Ammon's horn (tissue), 1 donor: ENCODE measurements around the gene C11orf24.
"Not testable (repeated sequence)": the region's sequence is repeated elsewhere in the genome, so short reads cannot be mapped to it uniquely, and the experiment has no call there.

Experiments used
- DNase-seq: peaks from one replicate; pipeline ENCODE4 v3.0.0-alpha.2; 2016; ENCODE audit warnings: low spot score

Gene C11orf24

DNA sequence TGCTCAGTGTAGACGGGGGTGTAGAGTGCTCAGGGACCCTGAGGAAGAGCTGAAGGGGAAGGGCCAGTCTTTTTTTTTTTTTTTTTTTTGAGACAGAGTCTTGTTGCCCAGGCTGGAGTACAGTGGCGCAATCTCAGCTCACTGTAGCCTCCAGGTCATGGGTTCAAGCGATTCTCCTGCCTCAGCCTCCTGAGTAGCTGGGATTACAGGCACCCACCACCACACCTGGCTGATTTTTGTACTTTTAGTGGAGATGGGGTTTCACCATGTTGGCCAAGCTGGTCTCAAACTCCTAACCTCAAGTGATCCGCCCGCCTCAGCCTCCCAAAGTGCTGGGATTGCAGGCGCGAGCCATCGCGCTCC lies 27.7 kb upstream of the C11orf24 start:
- not testable (repeated sequence) for DNase-seq

DNA sequence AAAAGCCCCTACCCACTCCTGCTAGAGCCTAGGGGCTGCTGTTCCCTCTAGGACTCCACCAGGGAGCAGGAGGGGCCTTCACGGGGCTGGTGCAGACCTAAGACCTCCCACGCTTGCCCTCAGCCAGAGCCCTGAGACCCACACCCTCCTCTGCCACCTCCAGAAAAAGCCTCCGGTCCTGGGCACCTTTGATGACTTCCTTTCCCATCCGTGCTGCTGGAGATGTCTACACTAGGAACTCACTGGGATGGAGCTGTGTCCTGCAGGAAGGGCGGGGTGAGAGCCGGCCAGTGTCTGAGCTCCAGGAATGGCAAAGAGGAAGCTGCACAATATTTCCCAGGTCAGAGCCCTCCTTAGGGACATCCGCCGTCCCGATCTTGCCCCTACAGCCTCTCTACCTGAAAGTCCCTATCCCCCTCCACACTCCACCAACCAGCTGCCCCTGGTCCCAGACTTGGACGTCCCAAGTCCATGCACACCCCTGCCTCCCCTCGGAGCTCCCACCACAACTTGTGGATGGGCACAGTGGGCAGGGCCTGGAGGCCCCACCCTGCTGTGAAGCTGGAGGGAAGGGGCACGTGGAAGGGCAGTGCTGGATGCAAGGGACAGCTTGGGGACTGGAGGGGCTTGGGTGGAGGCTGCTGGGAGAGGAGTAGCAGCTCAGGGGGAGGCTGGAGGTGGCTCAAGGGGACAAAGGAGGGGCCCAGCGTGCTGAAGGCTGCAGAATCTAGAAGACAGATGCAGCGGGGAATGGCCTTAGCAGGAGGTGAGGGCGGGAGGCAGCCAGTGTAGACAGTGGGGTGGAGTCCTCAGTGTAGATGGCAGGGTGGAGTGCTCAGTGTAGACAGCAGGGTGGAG lies 27.1 kb upstream of the C11orf24 start:
- DNase-seq, result no peak

DNA sequence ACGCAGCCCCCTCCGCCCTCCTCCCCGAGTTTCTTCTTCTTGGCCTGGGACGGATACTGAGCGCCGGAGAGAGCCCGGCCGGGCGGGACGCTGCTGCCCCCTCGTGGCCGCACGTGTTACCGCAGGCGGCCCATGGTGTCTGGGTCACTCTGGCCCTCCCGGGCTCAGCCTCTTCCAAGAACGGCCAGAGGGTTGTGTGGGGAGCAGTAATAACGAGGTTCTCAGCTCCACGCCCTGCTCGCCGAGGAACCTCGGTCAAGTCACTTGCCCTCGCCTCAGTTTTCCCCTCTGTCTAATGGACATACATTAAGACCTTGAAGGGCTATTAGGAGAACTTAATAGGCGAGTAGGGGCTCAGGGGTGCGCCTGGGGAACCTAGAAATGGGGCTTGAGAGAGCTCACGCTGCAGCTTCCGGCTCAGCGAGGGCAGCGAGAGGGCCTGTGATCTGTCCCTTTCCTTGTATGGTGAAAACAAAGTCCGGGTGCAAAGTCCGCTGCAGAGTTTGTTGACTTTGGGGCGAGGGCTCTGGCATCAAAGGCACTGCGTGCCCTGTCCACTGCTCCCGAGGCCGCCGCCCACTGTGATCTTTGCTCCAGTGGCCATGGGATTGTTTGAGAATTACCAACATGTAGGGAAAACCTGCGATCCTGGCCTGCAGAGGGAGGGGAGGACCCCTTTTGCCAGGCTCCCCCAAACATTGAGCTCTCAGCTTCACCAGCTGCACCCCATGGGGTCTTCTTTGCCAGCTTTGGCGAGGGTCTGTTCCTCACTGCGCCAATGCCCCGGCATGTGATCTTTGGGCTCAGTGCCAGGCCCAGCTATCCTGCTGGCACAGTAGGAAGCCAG lies 26.3 kb upstream of the C11orf24 start:
- peak; percentile 78 for DNase-seq

DNA sequence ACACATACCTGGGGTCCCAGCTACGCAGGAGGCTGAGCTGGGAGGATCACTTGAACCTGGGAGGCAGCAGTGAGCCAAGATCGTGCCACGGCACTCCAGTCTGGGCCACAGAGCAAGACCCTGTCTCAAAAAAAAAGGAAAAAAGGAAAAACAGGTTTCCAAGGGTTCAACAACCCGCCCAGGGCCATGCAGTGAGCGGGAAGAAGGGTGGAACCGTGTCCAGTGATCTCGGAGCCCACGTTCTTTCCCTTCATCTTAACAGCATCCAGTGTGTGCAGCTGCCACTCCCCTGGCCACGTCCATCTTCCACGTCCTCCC lies 25.7 kb upstream of the C11orf24 start:
- DNase-seq, result no peak

DNA sequence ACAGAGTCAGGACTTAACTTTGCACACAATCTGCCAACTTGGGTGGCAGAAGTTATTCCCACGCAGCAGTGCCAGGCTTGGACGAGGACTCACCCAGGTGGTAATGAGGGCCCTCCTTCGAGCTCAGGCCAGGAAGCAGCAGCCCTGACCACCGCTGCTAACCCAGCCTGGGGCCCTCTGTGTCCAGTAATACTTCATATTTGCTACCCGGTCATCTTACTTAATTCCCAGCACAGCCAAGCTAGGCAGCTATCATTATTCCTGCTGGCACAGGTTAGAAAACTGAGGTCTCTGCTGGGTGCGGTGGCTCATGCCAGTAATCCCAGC lies 25.2 kb upstream of the C11orf24 start:
- DNase-seq, result no peak

DNA sequence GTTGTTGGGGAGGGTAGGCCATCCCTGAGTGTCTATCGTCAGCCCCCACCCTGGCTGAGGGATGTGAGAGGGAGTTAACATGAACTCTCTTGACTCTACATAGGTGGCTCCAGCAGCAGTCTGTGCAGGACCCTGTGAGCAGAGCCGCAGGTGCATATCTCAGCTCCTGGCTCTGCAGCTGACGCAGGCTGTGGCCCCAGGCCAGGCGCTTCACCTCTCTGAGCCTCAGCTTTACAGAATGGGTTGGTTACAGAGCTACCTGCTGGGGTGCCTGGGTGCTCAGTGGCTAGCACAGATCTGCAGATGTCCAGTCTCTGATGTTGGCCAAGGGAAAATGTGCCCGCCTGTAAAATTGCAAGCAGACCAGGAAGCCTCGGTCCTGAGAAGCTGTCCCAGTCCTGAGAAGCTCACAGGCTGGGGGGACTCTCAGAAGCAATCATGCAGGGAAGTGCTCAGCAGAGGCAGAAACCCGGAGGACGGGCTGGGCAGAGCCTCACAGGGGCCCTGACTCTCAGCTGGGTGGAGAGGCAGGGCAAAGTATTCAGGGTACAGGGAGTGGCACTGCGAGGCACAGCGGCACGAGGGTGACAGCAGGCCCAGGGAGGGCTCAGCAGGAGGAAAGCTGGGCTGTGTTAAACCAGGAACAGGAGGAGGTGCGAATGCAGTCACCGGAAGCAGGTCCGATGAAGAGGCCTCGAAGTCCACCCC lies 24.7 kb upstream of the C11orf24 start:
- no peak for DNase-seq

DNA sequence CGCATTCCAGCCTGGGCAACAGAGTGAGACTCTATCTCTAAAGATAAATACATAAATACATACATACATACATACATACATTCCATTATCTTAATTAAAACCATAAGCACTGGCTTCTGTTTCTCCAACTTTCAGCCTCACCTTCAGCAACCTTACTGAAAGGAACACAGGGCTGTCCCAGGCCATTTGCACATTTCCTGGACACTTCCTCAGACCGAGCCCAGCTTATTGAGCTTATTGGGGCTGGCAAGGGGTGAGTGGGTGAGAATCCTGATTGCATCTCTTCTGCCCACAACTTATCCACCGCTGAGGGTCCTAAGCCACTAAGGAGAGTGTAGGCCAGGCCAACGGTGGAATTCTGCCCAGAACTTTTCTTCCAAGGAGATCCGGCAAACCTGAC lies 24.2 kb upstream of the C11orf24 start:
- no peak for DNase-seq

DNA sequence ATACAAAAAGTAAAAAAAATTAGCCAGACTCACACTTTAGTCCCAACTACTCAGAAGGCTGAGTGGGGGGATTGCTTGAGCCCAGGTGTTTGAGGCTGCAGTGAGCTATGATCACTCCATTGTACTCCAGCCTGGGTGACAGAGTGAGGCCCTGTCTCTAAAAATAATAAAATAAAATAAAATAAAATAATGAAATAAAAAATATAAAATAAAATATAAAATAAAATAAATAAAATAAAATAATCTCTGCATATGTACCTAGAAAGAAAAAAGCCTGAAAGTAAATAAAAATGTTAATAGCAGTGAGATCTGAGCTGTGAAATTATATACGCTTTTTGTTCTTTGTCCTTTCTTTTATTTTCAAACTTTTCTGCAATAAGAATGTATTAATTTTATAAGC lies 23.5 kb upstream of the C11orf24 start:
- DNase-seq, result no peak

DNA sequence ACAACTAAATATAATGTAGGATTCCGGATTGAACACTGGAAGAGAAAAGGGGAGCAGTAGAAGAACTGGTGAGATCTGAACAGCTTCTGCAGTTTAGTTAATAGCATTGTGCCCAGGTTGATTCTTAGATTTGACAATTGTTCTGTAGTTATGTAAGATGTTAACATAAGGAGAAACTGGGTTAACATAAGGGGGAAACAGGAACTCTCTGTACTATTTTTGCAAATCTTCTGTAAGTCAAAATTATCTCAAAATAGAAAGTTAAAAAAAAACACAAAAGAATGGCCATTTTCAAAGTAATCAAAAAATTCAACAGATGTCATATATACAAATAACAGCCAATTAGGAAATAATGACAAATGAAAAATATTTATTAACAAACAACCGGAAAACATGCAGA lies 21.9 kb upstream of the C11orf24 start:
- DNase-seq, result no peak

DNA sequence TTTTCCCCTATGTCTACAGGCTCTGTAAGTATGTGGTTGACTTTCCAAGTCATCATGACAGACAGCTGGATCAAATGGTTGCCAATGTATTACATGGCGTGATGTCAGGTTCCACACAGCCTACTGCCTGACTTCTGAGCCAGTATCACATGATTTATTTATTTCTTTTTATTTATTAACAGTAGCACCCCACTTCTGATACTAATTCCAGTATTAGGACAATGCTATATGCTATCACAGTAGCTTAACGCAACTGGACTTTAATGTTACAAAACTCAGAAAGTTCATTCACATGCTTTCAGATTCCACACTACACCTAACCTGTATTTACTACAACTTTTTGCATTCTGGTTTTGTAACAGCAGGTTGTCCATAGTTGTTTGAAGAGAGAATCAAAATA lies 17.7 kb upstream of the C11orf24 start:
- no peak for DNase-seq

DNA sequence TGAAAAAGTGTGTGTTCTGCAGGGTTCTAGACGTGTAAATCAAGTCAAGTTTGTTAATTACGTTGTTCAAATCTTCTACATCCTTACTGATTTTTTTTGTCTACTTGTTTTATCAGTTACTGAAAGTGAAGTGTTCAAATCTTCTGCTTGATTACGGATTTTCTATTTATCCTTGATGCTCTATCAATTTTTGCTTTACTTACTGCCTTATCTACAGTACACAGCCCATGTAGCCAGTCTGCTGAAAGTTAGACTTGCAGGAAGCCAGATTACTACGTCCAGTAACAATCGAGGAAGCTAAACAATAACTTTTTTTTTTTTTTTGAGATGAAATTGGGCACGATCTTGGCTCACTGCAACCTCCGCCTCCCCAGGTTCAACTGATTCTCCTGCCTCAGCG lies 15.6 kb upstream of the C11orf24 start:
- no peak for DNase-seq

DNA sequence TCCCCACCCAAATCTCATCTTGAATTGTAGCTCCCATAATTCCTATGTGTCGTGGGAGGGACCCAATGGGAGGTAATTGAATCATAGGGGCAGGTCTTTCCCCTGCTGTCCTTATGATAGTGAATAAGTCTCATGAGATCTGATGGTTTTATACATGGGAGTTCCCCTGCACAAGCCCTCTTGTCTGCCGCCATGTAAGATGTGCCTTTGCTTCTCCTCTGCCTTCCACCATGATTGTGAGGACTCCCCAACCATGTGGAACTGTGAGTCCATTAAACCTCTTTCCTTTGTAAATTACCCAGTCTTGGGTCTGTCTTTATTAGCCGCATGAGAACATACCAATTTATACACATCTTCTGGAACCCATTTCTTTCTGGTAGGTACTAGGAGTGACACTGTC lies 12.8 kb upstream of the C11orf24 start:
- not testable (repeated sequence) for DNase-seq

DNA sequence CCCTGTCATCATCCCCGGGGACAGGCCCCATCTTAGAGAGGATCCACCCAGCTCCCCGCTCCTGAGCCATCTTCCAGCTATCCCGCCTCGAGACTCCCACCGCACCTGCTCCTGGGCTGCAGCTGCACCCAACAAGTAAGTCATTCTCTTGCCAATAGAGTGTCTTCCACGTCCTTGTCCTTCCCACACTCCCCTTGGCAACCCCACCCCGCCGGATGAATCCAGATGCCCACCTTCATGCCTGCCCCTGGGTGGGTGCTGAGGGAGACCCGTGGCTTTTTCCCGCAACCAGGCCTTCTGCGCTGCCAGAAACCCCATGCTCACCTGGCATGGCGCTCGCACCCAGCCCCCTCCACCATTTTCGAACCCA lies 11.1 kb upstream of the C11orf24 start:
- DNase-seq, result no peak

DNA sequence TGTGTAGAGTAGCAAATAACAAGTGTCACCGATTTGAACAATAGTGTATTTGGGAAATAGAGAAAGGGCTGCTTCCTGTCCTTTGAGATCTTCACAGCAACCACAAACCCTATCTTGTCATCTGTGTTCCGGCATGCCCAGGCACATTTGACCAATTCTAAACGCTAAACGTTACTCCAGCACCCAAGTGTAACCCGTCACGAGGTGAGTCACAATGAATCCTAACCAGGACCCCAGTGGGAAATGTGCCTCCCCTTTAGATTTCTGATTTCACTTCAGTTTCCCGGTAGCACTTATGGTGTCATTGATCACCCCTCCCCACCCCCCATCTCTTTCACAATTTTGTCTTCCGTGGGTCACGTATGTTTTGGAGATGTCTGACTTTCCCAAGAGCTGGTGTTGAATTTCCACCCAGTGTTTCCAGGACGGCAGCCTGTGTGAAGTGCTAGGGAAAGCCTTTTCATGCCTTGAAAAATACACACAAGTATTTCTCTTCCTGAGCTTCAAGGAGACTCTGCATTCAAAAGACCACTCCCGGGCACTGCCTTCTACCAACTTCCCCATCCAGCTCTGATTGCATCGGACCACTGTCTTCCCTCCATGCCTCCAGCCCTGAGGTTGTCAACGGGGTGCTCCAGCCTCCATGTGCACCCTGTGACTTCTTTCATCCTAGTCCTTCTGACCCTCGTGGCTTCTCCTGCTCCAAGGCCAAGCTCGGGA lies 10.5 kb upstream of the C11orf24 start:
- DNase-seq, result no peak

DNA sequence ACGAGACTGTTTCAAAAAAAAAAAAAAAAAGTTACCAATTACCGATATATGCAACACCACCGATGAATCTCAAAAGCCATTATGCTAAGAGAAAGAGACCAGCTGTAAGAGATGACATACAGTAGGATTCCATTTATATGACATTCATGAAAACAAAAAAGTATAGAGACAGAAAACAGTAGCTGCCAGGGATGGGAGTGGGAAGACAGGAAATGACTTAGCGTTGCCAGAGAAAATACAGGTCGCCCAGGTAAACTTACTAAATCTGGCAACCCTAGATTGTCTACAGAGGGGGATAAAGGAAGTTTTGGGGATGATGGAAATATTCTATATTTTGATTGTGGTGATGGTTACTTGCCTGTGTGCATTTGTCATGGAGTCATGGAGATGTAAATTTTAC lies 7.9 kb upstream of the C11orf24 start:
- no peak for DNase-seq

DNA sequence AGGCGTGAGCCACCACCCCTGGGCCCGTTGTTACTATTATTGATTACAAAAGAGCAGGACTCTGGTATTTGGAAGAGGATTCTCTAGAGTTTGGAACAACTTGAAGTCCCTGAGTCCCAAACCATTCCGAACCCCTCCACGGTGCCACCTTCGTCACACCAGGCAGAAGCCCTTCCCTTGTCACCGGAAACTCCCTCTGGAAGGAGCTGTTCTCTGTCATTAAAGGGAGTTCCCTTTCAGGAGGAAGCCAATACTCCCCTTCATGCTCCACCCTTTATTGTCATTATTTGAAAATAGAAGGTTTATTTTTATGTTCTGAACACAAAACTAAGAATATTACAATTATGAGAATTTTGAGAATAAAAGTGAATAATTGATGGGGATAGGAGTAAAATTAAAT lies 5.1 kb upstream of the C11orf24 start:
- DNase-seq, result no peak

DNA sequence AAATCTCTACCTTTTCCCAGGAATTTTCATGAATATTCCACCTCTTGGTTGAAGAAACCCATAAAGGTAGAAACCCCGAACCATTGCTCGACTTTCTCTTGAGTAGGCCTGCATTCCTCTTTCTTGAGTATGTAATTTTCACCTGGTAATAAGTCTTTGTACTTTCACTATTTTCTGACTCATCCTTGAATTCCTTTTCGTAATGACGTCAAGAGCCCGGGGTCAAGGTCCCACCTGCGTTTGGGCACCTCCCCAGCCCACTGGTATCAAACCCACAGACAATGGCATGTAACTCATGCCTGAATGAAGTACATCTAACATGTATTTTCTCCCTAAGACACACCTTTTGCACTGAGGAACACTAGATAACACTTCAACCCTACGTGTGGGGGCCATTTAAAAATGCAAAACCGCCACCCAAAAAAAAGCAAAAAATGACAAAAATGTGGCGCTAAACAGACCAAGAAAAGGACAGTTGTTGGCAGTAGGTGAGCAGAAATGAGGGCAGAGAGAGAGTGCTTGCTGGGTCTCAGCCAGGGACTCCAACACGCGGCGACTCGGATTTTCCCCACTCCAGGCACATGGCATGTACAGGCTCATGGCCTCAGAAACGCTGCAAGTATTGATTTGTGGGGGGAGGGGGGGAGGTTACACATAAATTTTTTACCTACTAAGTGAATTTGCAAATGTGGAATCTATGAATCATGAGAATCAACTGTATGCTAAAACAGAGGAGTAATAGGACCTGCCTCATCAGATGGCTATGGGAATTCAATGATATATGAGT lies 4.1 kb upstream of the C11orf24 start:
- no peak for DNase-seq

DNA sequence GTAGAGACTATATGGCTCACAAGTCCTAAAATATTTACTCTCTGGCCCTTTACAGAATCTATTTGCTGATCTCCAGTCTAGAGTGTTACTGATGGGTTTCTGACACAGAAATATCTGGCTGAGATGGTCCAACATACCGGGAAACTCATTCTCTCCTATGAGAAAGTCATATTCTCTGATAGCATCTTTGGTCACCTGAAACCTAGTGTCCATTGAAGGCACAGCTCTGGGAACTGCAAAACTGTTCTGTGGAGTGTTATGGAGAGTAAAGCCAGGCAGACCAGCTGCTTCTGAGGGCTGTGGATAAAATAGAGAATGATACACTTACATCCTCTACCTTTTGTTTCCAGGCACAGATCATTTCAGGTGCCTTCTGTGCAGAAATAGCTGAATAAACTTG lies 2.5 kb upstream of the C11orf24 start:
- DNase-seq, result no peak

DNA sequence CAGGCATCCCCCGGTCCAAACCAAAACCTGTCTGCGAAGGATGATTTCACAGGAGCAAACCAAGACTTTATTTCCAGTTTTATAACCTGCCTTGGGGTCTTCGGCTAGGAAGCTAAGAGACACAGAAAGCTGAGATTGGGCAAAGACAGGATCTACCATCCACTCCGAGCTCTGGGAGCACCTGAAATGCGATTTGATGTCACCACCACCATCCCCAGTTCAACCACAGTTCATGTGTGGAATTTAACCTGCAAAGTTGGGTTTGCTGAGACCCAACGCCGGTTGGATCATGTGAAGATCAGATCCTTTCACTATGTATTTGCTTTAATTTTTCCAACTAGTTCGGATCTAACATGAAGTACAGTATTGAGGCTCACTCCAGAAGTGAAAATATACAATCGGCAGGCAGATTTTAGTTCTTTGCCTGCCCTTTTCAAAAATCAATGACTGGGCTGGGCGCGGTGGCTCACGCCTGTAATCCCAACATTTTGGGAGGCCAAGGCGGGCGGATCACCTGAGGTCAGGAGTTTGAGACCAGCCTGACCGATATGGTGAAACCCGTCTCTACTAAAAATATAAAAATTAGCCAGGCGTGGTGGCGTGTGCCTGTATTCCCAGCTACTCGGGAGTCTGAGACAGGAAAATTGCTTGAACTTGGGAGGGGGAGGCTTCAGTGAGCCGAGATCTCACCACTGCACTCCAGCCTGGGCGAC lies 1.4 kb upstream of the C11orf24 start:
- DNase-seq, result no peak

DNA sequence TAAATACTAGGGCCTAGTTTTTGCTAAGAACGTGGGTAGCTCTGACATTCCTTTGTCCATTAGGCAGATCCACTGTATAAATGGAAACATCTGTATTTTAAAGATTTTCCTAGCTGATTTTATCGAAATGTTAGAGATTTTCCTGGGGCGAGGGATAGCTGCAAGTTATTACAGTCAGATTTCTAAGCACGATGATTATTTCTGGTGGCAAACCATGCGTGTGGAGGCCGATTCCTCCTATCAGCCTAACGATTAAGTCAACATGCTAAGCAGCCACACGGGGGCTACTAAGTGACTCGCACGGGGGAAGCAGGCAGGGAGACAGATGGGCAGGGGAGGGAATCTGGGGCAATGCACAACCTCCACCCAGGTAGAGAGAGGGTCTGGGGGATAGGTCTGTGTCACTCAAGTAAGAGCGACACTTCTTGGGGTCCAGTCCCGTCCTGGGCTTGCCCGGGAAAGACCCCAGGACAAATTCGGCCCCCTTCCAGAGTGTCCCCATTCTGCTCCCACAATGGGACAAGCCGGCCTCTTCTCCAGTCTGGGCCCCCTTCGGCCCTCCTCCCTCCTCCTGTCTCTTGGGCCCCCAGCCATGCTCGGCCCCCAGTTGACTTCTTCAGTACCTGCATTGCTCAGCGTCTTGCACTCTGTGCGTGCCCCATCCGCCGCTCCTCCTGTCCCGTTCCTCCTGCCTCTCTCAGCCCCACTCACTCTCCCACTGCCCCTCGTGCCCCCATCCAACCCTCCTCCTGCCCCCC lies 571 bp downstream of the C11orf24 start:
- peak; percentile 75 for DNase-seq
